Measurements from ENCODE around the gene NQO1. TPM values are rescaled to one million over a fixed set of nuclear protein-coding genes. Genes with fewer than 3 reads are reported as not detected.

NQO1 gene
- total and polyA plus RNA-seq, 2 of the 8 experiments (the other 6 are each of a cell fraction or from before 2014, with no cell fraction given), result 32.7 to 45.7 TPM

DNA sequence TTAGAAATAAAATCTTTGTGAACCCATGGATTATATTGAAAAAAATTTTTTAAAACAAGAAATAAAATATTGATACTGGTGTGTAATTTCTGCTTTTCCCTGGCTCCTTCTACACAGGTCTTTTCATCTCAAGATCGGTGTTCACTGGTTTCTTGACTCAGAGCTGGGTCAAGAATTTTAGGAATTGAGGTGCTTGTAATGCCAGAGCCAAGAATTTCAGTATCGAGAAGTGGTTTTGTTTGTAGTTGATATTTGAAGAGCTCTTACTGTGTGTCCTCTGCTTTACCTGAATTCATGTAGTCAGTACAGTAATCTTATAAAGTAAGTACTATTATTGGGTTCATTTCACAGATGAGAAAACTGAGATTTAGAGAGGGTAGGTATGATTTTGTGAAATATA, 43.0 kb upstream of the NQO1 start:
- FAIRE-seq (no peak), DNase-seq (ENCODE audit: low read depth in 1 of 2, low spot score in 2 of 2) (no peak)
- Histone ChIP-seq H3K4me1 (replicated peaks in 1 of 4; ENCODE audit: control insufficient read depth in 3 of 4, insufficient read depth in 4 of 4, low read length in 3 of 4) (no peaks in the 10 kb centered on the region), H3K23ac (ENCODE audit: insufficient read length) (no peak overlapping the region), H3K36me3 (ENCODE audit: control insufficient read depth in 2 of 4, insufficient read depth in 4 of 4, low read length in 3 of 4) (no peaks in the 10 kb centered on the region), H4K8ac (ENCODE audit: extremely low read depth, insufficient read depth, low read length) (no peak overlapping the region), H3K4me2 (ENCODE audit: insufficient read depth in 1 of 2, low read depth in 2 of 2, low read length in 2 of 2) (no peak overlapping the region), H2BK120ac (replicated peaks; ENCODE audit: low read depth, low read length) (no peak overlapping the region), H3K4ac (replicated peaks; ENCODE audit: insufficient read length, low read depth, low read length) (no peak overlapping the region), H3K79me1 (ENCODE audit: low read depth, low read length) (peaks cover 10% of the 10 kb centered on the region), H3K56ac (replicated peaks; ENCODE audit: insufficient read length, low read depth, low read length) (no peak overlapping the region), H2BK5ac (ENCODE audit: low read depth, low read length) (no peak overlapping the region), H3K27me3 (replicated peaks in 1 of 4; ENCODE audit: control insufficient read depth in 3 of 4, extremely low read depth in 1 of 4, insufficient read depth in 3 of 4, low read length in 3 of 4) (no peaks in the 10 kb centered on the region), H3K23me2 (ENCODE audit: low read depth, low read length) (no peaks in the 10 kb centered on the region), H2AK5ac (ENCODE audit: low read depth, low read length) (no peak overlapping the region), H4K5ac (ENCODE audit: insufficient read length, low read depth, low read length) (no peak overlapping the region), H4K91ac (replicated peaks; ENCODE audit: insufficient read length, low read length) (no peak overlapping the region), H2BK20ac (ENCODE audit: low read length) (no peak overlapping the region), H3K27ac (ENCODE audit: low read depth, low read length) (no peak overlapping the region), H3K79me2 (ENCODE audit: control insufficient read depth in 1 of 2, insufficient read depth in 2 of 2, low read length in 2 of 2) (peaks cover 4 to 81% of the 10 kb centered on the region in 2 experiments; a peak in 3 of 4 replicates), H3K14ac (ENCODE audit: insufficient read length) (no peak overlapping the region), H2BK12ac (ENCODE audit: low read depth, low read length) (no peak overlapping the region), H3K9me3 (ENCODE audit: insufficient read depth in 2 of 2, low read depth in 1 of 2, low read length in 1 of 2) (peaks cover 0 to 5% of the 10 kb centered on the region in 2 experiments; a peak in 1 of 4 replicates), H3K4me3 (ENCODE audit: extremely low read depth in 1 of 4, insufficient read depth in 2 of 4, low read depth in 3 of 4, low read length in 4 of 4) (no peak overlapping the region), H3K9ac (replicated peaks in 1 of 4; ENCODE audit: extremely low read depth in 1 of 4, low read depth in 3 of 4, low read length in 3 of 4) (no peak overlapping the region), H4K20me1 (replicated peaks in 1 of 2; ENCODE audit: control insufficient read depth in 1 of 2, insufficient read depth in 2 of 2, low read length in 2 of 2) (peaks cover 0 to 5% of the 10 kb centered on the region in 2 experiments), H3K18ac (ENCODE audit: extremely low read depth, low read length) (no peak overlapping the region), H2AFZ (ENCODE audit: low read length) (no peak overlapping the region), H2BK15ac (ENCODE audit: low read length) (no peak overlapping the region)
- ChIA-PET POLR2A (ENCODE audit: partially characterized antibody) (interaction anchor here (0.8 kb wide), 1 partner anchor 20 kb away, joined by 3 read pairs; no protein-coding TSS in a partner anchor), CTCF (ENCODE audit: partially characterized antibody) (interaction anchor here (1.1 to 1.6 kb wide), 2 partner anchors 15 to 480 kb away, joined by 4 to 6 read pairs; partner anchors contain the start of gene NOB1)
- no peak for TF ChIP-seq BCL11A (IDR thresholded peaks at IDR 0.05; ENCODE audit: low read depth in 2 of 2, low read length in 2 of 2)
- no peak for TF ChIP-seq NANOG (IDR thresholded peaks at IDR 0.05; ENCODE audit: insufficient read depth, low read depth, low read length, poor library complexity, severe bottlenecking)
- no peak for TF ChIP-seq CREB1 (IDR thresholded peaks at IDR 0.05)
- TF ChIP-seq SIX5 (IDR thresholded peaks at IDR 0.05; ENCODE audit: low read depth, low read length), result no peak
- no peak for TF ChIP-seq POLR2AphosphoS5 (IDR thresholded peaks at IDR 0.05; ENCODE audit: low read depth, low read length)
- TF ChIP-seq, protein P1, sequence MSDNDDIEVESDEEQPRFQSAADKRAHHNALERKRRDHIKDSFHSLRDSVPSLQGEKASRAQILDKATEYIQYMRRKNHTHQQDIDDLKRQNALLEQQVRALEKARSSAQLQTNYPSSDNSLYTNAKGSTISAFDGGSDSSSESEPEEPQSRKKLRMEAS (IDR thresholded peaks at IDR 0.05), result no peak
- no peak for TF ChIP-seq FOSL1 (IDR thresholded peaks at IDR 0.05; ENCODE audit: insufficient read depth, low read depth, low read length)
- no peak for TF ChIP-seq RXRA (IDR thresholded peaks at IDR 0.05; ENCODE audit: insufficient read depth, low read depth, low read length)
- no peak for TF ChIP-seq KDM1A (IDR thresholded peaks at IDR 0.05; ENCODE audit: borderline replicate concordance, low read length)
- no peak for TF ChIP-seq GTF2F1 (IDR thresholded peaks at IDR 0.05; ENCODE audit: borderline replicate concordance, low read depth, low read length)
- no peak for TF ChIP-seq ASH2L (IDR thresholded peaks at IDR 0.05; ENCODE audit: low read length)
- TF ChIP-seq SAP30 (IDR thresholded peaks at IDR 0.05; ENCODE audit: insufficient read depth, insufficient replicate concordance, low read length), result no peak
- TF ChIP-seq TAF1 (IDR thresholded peaks at IDR 0.05; ENCODE audit: low read depth, low read length), result no peak
- WGBS, 2 experiments (ENCODE audit: extremely low coverage in 1 of 2, insufficient coverage in 1 of 2, insufficient read length in 1 of 2, insufficient replicate concordance in 2 of 2, low coverage in 1 of 2, low lambda C conversion rate in 2 of 2, missing lambda C conversion rate in 1 of 2), result 51% methylated on average over 2 of the region's 2 CpGs; no CpG with 5 or more reads in 1 of the 2 experiments

Measured in H1 (cell line).